HepG2 (cell line): ENCODE measurements around the gene CERT1. TPM values are rescaled to one million over a fixed set of nuclear protein-coding genes. Genes with fewer than 3 reads are reported as not detected.

Experiments used
- ATF3 ChIP-seq: sonication (generic); formaldehyde crosslinking; IDR thresholded peaks from 2 replicates; pipeline ENCODE4 v1.4.0; 2020; ENCODE audit warnings: missing genetic modification reagents
- ATRX ChIP-seq: sonication (generic); formaldehyde crosslinking; IDR thresholded peaks from 2 replicates; pipeline ENCODE4 v1.4.0; 2020; ENCODE audit warnings: missing genetic modification reagents, borderline replicate concordance
- DNMT1 ChIP-seq: sonication (generic); formaldehyde crosslinking; IDR thresholded peaks from 2 replicates; pipeline ENCODE4 v1.5.1; 2020; ENCODE audit warnings: mild to moderate bottlenecking, missing genetic modification reagents
- NR3C1 ChIP-seq: sonication (generic); formaldehyde crosslinking; IDR thresholded peaks from 2 replicates; pipeline ENCODE4 v1.4.0; 2020; ENCODE audit warnings: missing genetic modification reagents
- PAF1 ChIP-seq: IDR thresholded peaks from 2 replicates; pipeline ENCODE4 v1.6.1; 2016; ENCODE audit warnings: missing genetic modification reagents, missing compliant biosample characterization
- RBM22 ChIP-seq: fragments of 200-400 bp; formaldehyde crosslinking; optimal IDR thresholded peaks from 2 replicates; pipeline ENCODE3; 2017; ENCODE audit warnings: mild to moderate bottlenecking, low read length, moderate library complexity
- RNF2 ChIP-seq: fragments of 450-650 bp; conservative IDR thresholded peaks from 2 replicates; pipeline ENCODE4 v1.6.1; 2016; ENCODE audit warnings: low read depth
- SSRP1 ChIP-seq: IDR thresholded peaks from 2 replicates; pipeline ENCODE4 v1.6.1; 2016; ENCODE audit warnings: control low read depth
- THAP11 ChIP-seq: IDR thresholded peaks from 2 replicates; pipeline ENCODE4 v1.6.1; 2016; ENCODE audit warnings: missing biosample characterization, missing genetic modification reagents
- ZMYM2 ChIP-seq: sonication (generic); formaldehyde crosslinking; IDR thresholded peaks from 2 replicates; pipeline ENCODE4 v1.8.0; 2022; ENCODE audit warnings: mild to moderate bottlenecking, missing genetic modification reagents
- ZNF160 ChIP-seq: sonication (generic); formaldehyde crosslinking; IDR thresholded peaks from 2 replicates; pipeline ENCODE4 v1.8.0; 2022; ENCODE audit warnings: mild to moderate bottlenecking, inconsistent platforms, missing genetic modification reagents
- ZNF251 ChIP-seq: sonication (generic); formaldehyde crosslinking; IDR thresholded peaks from 2 replicates; pipeline ENCODE4 v1.9.0; 2021; ENCODE audit warnings: mild to moderate bottlenecking, missing genetic modification reagents
- ZNF253 ChIP-seq: sonication (generic); formaldehyde crosslinking; IDR thresholded peaks from 2 replicates; pipeline ENCODE4 v1.8.0; 2022; ENCODE audit warnings: mild to moderate bottlenecking, missing genetic modification reagents, borderline replicate concordance
- ZNF468 ChIP-seq: sonication (generic); formaldehyde crosslinking; IDR thresholded peaks from 2 replicates; pipeline ENCODE4 v1.8.0; 2022; ENCODE audit warnings: mild to moderate bottlenecking, moderate library complexity, missing genetic modification reagents
- ZNF546 ChIP-seq: sonication (generic); formaldehyde crosslinking; conservative IDR thresholded peaks from 2 replicates; pipeline ENCODE4 v1.8.1; 2023; ENCODE audit warnings: mild to moderate bottlenecking, missing genetic modification reagents
- ZNF660 ChIP-seq: sonication (generic); formaldehyde crosslinking; IDR thresholded peaks from 2 replicates; pipeline ENCODE4 v1.5.1; 2020; ENCODE audit warnings: mild to moderate bottlenecking, low read depth, missing genetic modification reagents, borderline replicate concordance
- ZSCAN30 ChIP-seq: sonication (generic); formaldehyde crosslinking; IDR thresholded peaks from 2 replicates; pipeline ENCODE4 v1.5.0; 2020; ENCODE audit warnings: mild to moderate bottlenecking, missing genetic modification reagents
- polyA plus RNA-seq, 8 experiments: library from polyadenylated mRNA; depleted of rRNA in 3 of 8; stranded (reverse) in 7 of 8; unstranded in 1 of 8; fragments of >200 nt; fragmentation: Illumina TruSeq in 4 of 8; extraction: Trizol in 4 of 8; gene quantifications; 2 replicates each; pipeline versions ENCODE4 v1.2.1 to v1.2.3, GENCODE V29; 2011 to 2016; ENCODE audit warnings: low read depth in 4 of 8, missing spikeins in 1 of 8, mixed read lengths in 1 of 8; ENCODE audit not compliant: insufficient read depth in 1 of 8
- total RNA-seq, 5 experiments: library from RNA; depleted of rRNA; stranded (reverse); fragments of >200 nt; fragmentation: Illumina TruSeq; extraction: Trizol; gene quantifications; 2 replicates each; pipeline ENCODE4 v1.2.3, GENCODE V29; 2016; ENCODE audit warnings: low read depth in 1 of 5
- TF ChIP-seq, protein P1 (sequence below): sonication (generic); formaldehyde crosslinking; IDR thresholded peaks from 2 replicates; pipeline ENCODE4 v1.9.0; 2021; ENCODE audit warnings: missing genetic modification reagents, borderline replicate concordance
- TF ChIP-seq, protein P2 (sequence below): sonication (generic); formaldehyde crosslinking; IDR thresholded peaks from 2 replicates; pipeline ENCODE4 v1.5.1; 2020; ENCODE audit warnings: missing genetic modification reagents, mild to moderate bottlenecking, borderline replicate concordance
- TF ChIP-seq, protein P3 (sequence below): sonication (generic); formaldehyde crosslinking; IDR thresholded peaks from 2 replicates; pipeline ENCODE4 v1.8.0; 2022; ENCODE audit warnings: mild to moderate bottlenecking, missing genetic modification reagents, moderate library complexity
- TF ChIP-seq, protein P4 (sequence below): sonication (generic); formaldehyde crosslinking; IDR thresholded peaks from 2 replicates; pipeline ENCODE4 v1.4.0; 2020; ENCODE audit warnings: missing genetic modification reagents

CERT1 gene
- total and polyA plus RNA-seq, 2 of the 13 experiments (the other 11 are each of a cell fraction or from before 2014, with no cell fraction given), result 8.2 to 12.7 TPM

- TF ChIP-seq ATF3 (CRISPR knock-in tag) (0 out of 2 replicates have a peak, but pooled peaks have one; percentile 39), RNF2 (no peak), RBM22 (no peak), NR3C1 (CRISPR knock-in tag) (no peak), THAP11 (CRISPR knock-in tag) (peak; percentile 98), ATRX (CRISPR knock-in tag) (no peak), ZNF251 (CRISPR knock-in tag) (0 out of 2 replicates have a peak, but pooled peaks have one; percentile 30), PAF1 (no peak), ZNF253 (CRISPR knock-in tag) (no peak), ZMYM2 (no peak; the same call in 1 of the 2 replicates), ZNF546 (CRISPR knock-in tag) (no peak), ZSCAN30 (CRISPR knock-in tag) (no peak), DNMT1 (CRISPR knock-in tag) (no peak), ZNF468 (CRISPR knock-in tag) (no peak), ZNF660 (no peak), ZNF160 (CRISPR knock-in tag) (no peak), SSRP1 (CRISPR knock-in tag) (no peak)
- TF ChIP-seq, protein P1, sequence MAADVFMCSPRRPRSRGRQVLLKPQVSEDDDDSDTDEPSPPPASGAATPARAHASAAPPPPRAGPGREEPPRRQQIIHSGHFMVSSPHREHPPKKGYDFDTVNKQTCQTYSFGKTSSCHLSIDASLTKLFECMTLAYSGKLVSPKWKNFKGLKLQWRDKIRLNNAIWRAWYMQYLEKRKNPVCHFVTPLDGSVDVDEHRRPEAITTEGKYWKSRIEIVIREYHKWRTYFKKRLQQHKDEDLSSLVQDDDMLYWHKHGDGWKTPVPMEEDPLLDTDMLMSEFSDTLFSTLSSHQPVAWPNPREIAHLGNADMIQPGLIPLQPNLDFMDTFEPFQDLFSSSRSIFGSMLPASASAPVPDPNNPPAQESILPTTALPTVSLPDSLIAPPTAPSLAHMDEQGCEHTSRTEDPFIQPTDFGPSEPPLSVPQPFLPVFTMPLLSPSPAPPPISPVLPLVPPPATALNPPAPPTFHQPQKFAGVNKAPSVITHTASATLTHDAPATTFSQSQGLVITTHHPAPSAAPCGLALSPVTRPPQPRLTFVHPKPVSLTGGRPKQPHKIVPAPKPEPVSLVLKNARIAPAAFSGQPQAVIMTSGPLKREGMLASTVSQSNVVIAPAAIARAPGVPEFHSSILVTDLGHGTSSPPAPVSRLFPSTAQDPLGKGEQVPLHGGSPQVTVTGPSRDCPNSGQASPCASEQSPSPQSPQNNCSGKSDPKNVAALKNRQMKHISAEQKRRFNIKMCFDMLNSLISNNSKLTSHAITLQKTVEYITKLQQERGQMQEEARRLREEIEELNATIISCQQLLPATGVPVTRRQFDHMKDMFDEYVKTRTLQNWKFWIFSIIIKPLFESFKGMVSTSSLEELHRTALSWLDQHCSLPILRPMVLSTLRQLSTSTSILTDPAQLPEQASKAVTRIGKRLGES, result no peak
- TF ChIP-seq, protein P2, sequence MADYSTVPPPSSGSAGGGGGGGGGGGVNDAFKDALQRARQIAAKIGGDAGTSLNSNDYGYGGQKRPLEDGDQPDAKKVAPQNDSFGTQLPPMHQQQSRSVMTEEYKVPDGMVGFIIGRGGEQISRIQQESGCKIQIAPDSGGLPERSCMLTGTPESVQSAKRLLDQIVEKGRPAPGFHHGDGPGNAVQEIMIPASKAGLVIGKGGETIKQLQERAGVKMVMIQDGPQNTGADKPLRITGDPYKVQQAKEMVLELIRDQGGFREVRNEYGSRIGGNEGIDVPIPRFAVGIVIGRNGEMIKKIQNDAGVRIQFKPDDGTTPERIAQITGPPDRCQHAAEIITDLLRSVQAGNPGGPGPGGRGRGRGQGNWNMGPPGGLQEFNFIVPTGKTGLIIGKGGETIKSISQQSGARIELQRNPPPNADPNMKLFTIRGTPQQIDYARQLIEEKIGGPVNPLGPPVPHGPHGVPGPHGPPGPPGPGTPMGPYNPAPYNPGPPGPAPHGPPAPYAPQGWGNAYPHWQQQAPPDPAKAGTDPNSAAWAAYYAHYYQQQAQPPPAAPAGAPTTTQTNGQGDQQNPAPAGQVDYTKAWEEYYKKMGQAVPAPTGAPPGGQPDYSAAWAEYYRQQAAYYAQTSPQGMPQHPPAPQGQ (CRISPR knock-in tag), result no peak
- TF ChIP-seq, protein P3, sequence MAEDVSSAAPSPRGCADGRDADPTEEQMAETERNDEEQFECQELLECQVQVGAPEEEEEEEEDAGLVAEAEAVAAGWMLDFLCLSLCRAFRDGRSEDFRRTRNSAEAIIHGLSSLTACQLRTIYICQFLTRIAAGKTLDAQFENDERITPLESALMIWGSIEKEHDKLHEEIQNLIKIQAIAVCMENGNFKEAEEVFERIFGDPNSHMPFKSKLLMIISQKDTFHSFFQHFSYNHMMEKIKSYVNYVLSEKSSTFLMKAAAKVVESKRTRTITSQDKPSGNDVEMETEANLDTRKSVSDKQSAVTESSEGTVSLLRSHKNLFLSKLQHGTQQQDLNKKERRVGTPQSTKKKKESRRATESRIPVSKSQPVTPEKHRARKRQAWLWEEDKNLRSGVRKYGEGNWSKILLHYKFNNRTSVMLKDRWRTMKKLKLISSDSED (CRISPR knock-in tag), result no peak
- TF ChIP-seq, protein P4, sequence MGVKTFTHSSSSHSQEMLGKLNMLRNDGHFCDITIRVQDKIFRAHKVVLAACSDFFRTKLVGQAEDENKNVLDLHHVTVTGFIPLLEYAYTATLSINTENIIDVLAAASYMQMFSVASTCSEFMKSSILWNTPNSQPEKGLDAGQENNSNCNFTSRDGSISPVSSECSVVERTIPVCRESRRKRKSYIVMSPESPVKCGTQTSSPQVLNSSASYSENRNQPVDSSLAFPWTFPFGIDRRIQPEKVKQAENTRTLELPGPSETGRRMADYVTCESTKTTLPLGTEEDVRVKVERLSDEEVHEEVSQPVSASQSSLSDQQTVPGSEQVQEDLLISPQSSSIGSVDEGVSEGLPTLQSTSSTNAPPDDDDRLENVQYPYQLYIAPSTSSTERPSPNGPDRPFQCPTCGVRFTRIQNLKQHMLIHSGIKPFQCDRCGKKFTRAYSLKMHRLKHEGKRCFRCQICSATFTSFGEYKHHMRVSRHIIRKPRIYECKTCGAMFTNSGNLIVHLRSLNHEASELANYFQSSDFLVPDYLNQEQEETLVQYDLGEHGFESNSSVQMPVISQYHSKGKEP (CRISPR knock-in tag), result peak; percentile 79; the same call in 1 of the 2 replicates
Measured at GRCh38 chr5:75511435-75512382, at the start of gene CERT1, which contains the start of gene POLK (continued).
